Astrocyte (in vitro differentiated cells and primary cell): ENCODE results near the gene ZMIZ1. TPM values are rescaled to one million over a fixed set of nuclear protein-coding genes. Genes with fewer than 3 reads are reported as not detected.

Experiments
- DNase-seq: peaks from one replicate; pipeline ENCODE4 v3.0.0-alpha.2; 2010; ENCODE audit warnings: low read depth
- FAIRE-seq: peaks from 2 replicates; lab custom pipeline; 2011; peaks lifted over from hg19 to GRCh38; lab: Jason Lieb, UNC
- H2AFZ ChIP-seq: 2 replicates; pipeline ENCODE4 v1.6.0; 2012; ENCODE audit warnings: low read depth, low read length, inconsistent platforms
- H3K27ac ChIP-seq: 2 replicates; pipeline ENCODE4 v1.5.1; 2011; ENCODE audit warnings: low read depth, low read length, inconsistent platforms
- H3K27me3 ChIP-seq: 2 replicates; pipeline ENCODE4 v1.6.0; 2011; ENCODE audit warnings: low read length, inconsistent platforms; ENCODE audit not compliant: insufficient read depth
- H3K36me3 ChIP-seq: 2 replicates; pipeline ENCODE4 v1.5.1; 2011; ENCODE audit warnings: low read length, inconsistent platforms; ENCODE audit not compliant: insufficient read depth
- H3K4me1 ChIP-seq: 2 replicates; pipeline ENCODE4 v1.5.1; 2011; ENCODE audit warnings: low read length, inconsistent platforms; ENCODE audit not compliant: insufficient read depth
- H3K4me2 ChIP-seq: 2 replicates; pipeline ENCODE4 v1.6.0; 2012; ENCODE audit warnings: low read length, inconsistent platforms
- H3K4me3 ChIP-seq: 2 replicates; pipeline ENCODE4 v1.5.1; 2011; ENCODE audit warnings: low read depth, mild to moderate bottlenecking, low read length, inconsistent platforms; ENCODE audit not compliant: insufficient read depth
- H3K79me2 ChIP-seq: 2 replicates; pipeline ENCODE4 v1.6.0; 2012; ENCODE audit warnings: mild to moderate bottlenecking, low read length, inconsistent platforms; ENCODE audit not compliant: insufficient read depth
- H3K9ac ChIP-seq: 2 replicates; pipeline ENCODE4 v1.6.0; 2012; ENCODE audit warnings: mild to moderate bottlenecking, low read length, inconsistent platforms
- H3K9me3 ChIP-seq: 2 replicates; pipeline ENCODE4 v1.5.1; 2012; ENCODE audit warnings: low read depth, mild to moderate bottlenecking, low read length, inconsistent platforms; ENCODE audit not compliant: insufficient read depth
- H4K20me1 ChIP-seq: 2 replicates; pipeline ENCODE4 v1.6.0; 2012; ENCODE audit warnings: low read length, inconsistent platforms; ENCODE audit not compliant: insufficient read depth
- H3K27ac Mint-ChIP-seq: one replicate; pipeline ENCODE4 v1.8.0; 2021; ENCODE audit warnings: mild to moderate bottlenecking, mixed read lengths; ENCODE audit not compliant: unreplicated experiment
- H3K27me3 Mint-ChIP-seq: one replicate; pipeline ENCODE4 v1.8.0; 2021; ENCODE audit warnings: low read depth, mixed read lengths; ENCODE audit not compliant: unreplicated experiment
- H3K36me3 Mint-ChIP-seq: one replicate; pipeline ENCODE4 v1.8.0; 2021; ENCODE audit warnings: low read depth, mixed read lengths; ENCODE audit not compliant: unreplicated experiment
- H3K4me1 Mint-ChIP-seq: one replicate; pipeline ENCODE4 v1.8.0; 2021; ENCODE audit warnings: low read depth, mixed read lengths; ENCODE audit not compliant: unreplicated experiment
- H3K4me3 Mint-ChIP-seq: one replicate; pipeline ENCODE4 v1.8.0; 2021; ENCODE audit warnings: mild to moderate bottlenecking, moderate library complexity, mixed read lengths; ENCODE audit not compliant: unreplicated experiment
- H3K9me3 Mint-ChIP-seq: one replicate; pipeline ENCODE4 v1.8.0; 2021; ENCODE audit warnings: mild to moderate bottlenecking, mixed read lengths; ENCODE audit not compliant: unreplicated experiment
- CTCF ChIP-seq: IDR thresholded peaks from 2 replicates; pipeline ENCODE4 v1.5.1; 2011; ENCODE audit warnings: low read depth, mild to moderate bottlenecking, inconsistent platforms, low read length, moderate library complexity; ENCODE audit not compliant: insufficient read depth
- EZH2 ChIP-seq: IDR thresholded peaks from 2 replicates; pipeline ENCODE4 v1.6.1; 2012; ENCODE audit warnings: mild to moderate bottlenecking, low read length, inconsistent platforms; ENCODE audit not compliant: insufficient read depth
- total RNA-seq: library from RNA; stranded (reverse); gene quantifications from 2 replicates; pipeline ENCODE4 v1.2.1, GENCODE V29; 2021

Gene ZMIZ1
- total RNA-seq, 1 donor from 2014 or later, result 45.5 TPM

DNA sequence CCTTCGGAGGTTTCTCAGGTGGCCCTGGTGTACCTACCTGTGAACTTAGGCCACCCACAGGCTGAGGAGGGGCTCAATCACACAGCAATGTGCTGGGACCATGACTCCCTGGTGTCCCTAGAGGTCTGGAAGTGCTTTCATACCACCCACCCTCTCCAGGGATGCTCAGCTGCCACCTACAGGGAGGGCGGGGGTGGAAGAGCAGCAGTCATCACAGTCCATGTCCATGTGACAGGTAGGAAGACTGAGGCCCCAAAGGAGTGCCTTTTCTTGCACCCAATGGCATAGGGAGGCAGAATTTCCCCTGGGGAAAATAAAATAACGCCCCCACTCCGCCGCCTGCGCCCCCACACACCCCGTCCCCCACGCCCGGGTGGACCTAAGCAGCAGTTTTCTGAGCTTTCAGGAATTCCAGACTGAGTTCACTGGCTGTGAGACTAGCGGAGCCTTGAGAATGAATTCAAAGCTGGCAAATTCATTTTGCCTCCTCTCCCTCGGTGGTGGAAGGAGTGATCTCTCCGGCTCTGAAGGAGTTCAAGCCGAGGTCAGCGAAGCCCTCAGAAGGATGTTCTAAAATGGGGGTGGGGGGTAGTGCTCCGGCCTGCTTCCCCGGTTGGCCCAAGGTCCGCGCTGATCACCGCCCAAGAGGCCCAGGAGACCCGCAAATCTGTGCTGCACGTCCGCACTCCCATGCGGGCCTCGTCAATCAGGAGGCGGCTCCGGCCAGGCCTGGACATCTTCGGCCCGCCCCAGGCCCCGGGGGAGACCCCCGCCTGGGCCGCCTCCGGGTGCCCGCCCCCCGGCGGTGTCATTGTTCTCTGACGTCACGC, 2.1 kb upstream of the ZMIZ1 start:
- H3K27ac ChIP-seq, result peak overlapping the region; percentile 69
- H3K79me2 ChIP-seq, result peaks cover 26% of the 10 kb centered on the region
- DNase-seq, result no peak
- peaks cover 34% of the 10 kb centered on the region for H3K27me3 Mint-ChIP-seq
- H3K9ac ChIP-seq, result peak overlapping the region; percentile 98
- H3K4me2 ChIP-seq, result peak overlapping the region; percentile 100
- H3K4me1 ChIP-seq, result peaks cover 17% of the 10 kb centered on the region
- H3K4me3 ChIP-seq, result peak overlapping the region; percentile 69
- FAIRE-seq, result no peak
- H3K9me3 Mint-ChIP-seq, result no peaks in the 10 kb centered on the region
- peaks cover 17% of the 10 kb centered on the region for H4K20me1 ChIP-seq
- TF ChIP-seq CTCF (no peak), EZH2 (no peak)
- no peaks in the 10 kb centered on the region for H3K36me3 ChIP-seq
- H3K4me1 Mint-ChIP-seq, result peaks cover 1% of the 10 kb centered on the region
- no peaks in the 10 kb centered on the region for H3K27me3 ChIP-seq
- peak overlapping the region; percentile 83 for H2AFZ ChIP-seq
- H3K27ac Mint-ChIP-seq, result no peak overlapping the region
- peak overlapping the region; percentile 79 for H3K4me3 Mint-ChIP-seq
- no peaks in the 10 kb centered on the region for H3K9me3 ChIP-seq
- no peaks in the 10 kb centered on the region for H3K36me3 Mint-ChIP-seq

DNA sequence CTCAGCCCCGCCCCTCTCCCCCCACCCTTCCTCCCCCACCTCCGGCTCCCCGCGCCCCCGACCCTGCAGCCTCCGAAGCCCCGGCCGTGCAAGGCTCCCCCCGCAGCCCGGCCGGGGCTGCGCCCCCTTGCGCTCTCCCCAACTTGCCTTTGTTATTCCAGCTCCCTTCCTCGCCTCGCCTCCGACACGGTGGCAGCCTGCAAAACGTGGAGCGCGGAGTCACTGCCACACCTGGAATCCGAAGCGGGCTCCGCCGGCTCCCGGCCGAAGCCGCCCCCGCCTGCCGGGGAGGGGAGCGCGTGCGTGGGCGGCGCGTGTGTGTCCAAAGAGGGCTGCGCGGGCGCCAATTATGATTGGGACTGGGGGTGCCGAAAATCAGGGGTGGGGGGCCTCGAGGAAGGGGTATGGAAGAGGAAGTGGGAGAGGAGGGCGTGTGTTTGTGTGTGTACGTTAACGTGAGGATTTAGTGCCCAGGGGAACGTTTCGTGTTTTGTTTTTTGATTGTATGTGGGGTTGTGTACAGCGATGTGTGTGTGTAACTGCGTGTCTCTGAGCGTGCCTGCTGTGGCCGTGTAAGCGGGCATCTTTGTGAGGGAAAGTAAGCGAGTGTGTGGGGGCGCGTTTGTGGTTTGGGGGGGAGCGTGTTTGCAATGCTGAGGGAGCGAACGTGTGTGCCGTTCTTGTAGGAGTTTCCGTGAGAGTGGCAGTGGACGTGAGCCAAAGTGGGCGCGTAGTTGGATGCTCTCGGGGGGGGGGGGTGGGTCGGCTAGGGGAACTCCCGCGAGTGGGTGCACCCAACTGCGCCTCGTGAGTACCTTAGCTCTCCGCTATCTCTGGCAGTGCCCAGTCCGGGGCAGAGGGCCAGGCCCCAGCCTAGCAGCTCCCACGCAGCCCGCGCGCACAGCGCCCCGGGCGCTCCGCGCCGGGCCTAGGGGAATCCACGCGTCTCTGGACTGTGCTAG, 1.2 kb upstream of the ZMIZ1 start:
- H3K36me3 ChIP-seq, result no peaks in the 10 kb centered on the region
- peaks cover 26% of the 10 kb centered on the region for H4K20me1 ChIP-seq
- TF ChIP-seq CTCF, result no peak
- no peak for TF ChIP-seq EZH2
- H3K9me3 ChIP-seq, result no peaks in the 10 kb centered on the region
- Mint-ChIP-seq H3K27ac (peak overlapping the region; percentile 34), H3K36me3 (no peaks in the 10 kb centered on the region), H3K4me1 (peaks cover 8% of the 10 kb centered on the region), H3K27me3 (peaks cover 28% of the 10 kb centered on the region), H3K4me3 (peak overlapping the region; percentile 82), H3K9me3 (no peaks in the 10 kb centered on the region)
- H3K27me3 ChIP-seq, result no peaks in the 10 kb centered on the region
- FAIRE-seq, result no peak
- peaks cover 26% of the 10 kb centered on the region for H3K4me1 ChIP-seq
- H2AFZ ChIP-seq, result peak overlapping the region; percentile 96
- H3K9ac ChIP-seq, result peak overlapping the region; percentile 98
- peak overlapping the region; percentile 100 for H3K4me2 ChIP-seq
- H3K79me2 ChIP-seq, result peaks cover 35% of the 10 kb centered on the region
- peak overlapping the region; percentile 69 for H3K27ac ChIP-seq
- H3K4me3 ChIP-seq, result peak overlapping the region; percentile 99
- peak; percentile 91 for DNase-seq
